GM13976 (cell line): ENCODE results near the gene OVOL1.
A peak's percentile ranks its signal among the peaks of the same experiment; 100 is the strongest.

Experiments used
- DNase-seq: peaks from one replicate; pipeline ENCODE4 v3.0.0; 2012; ENCODE audit warnings: low spot score
- in situ Hi-C: fragments of 300-500 bp; cut with MboI; formaldehyde crosslinking; loops from one replicate; pipeline ENCODE4 v1.12.0; 2022; ENCODE audit warnings: low sequenced_read_pairs, mixed read lengths, inconsistent platforms; ENCODE audit not compliant: unreplicated experiment
- TF ChIP-seq, protein P1 (sequence below): IDR thresholded peaks from 2 replicates; pipeline ENCODE4 v1.5.1; 2012; ENCODE audit warnings: borderline replicate concordance, mild to moderate bottlenecking; ENCODE audit not compliant: insufficient read depth; ENCODE audit errors: extremely low read depth, missing control alignments, control extremely low read depth

Gene OVOL1

GRCh38 chr11:65770951-65771567, 15.8 kb upstream of the OVOL1 start:
- DNase-seq = no peak
- in situ Hi-C loops = loop anchor here (10.0 kb wide), 1 partner anchor 54 kb away; no protein-coding TSS in a partner anchor
- TF ChIP-seq, protein P1, sequence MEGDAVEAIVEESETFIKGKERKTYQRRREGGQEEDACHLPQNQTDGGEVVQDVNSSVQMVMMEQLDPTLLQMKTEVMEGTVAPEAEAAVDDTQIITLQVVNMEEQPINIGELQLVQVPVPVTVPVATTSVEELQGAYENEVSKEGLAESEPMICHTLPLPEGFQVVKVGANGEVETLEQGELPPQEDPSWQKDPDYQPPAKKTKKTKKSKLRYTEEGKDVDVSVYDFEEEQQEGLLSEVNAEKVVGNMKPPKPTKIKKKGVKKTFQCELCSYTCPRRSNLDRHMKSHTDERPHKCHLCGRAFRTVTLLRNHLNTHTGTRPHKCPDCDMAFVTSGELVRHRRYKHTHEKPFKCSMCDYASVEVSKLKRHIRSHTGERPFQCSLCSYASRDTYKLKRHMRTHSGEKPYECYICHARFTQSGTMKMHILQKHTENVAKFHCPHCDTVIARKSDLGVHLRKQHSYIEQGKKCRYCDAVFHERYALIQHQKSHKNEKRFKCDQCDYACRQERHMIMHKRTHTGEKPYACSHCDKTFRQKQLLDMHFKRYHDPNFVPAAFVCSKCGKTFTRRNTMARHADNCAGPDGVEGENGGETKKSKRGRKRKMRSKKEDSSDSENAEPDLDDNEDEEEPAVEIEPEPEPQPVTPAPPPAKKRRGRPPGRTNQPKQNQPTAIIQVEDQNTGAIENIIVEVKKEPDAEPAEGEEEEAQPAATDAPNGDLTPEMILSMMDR = no peak

DNA sequence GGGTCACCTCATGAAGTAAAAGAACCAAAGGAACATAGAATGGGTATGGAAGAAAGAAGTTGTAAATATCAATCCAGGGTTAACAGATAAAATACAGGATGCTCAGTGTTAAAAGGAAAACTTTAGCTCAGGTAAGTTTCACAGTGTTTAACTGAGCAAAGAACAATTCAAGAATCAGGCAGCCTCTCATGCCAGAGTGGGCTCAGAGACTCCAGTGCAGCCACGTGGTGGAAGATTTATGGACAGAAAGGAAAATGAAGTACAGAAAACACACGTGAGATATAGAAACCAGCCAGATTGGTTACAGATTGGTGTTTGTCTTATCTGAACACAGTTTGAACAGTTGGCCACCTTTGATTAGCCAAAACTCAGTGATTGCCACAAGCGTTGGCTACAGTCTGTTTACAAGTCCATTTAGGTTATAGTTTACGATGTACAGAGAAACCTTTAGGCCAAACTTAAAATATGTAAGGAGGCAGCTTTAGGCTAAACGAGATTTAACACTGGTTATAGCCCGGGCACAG, 15.2 kb upstream of the OVOL1 start:
- in situ Hi-C loops = loop anchor here (10.0 kb wide), 1 partner anchor 53 kb away; no protein-coding TSS in a partner anchor
- no peak for DNase-seq
- TF ChIP-seq, protein P1 = no peak

- DNase-seq = peak; percentile 14
- in situ Hi-C loops = loop anchor here (10.0 kb wide), 1 partner anchor 51 kb away; no protein-coding TSS in a partner anchor
- TF ChIP-seq, protein P1 = no peak
These were observed 13.0 kb upstream of the OVOL1 start for GRCh38 chr11:65773784-65774411.

GRCh38 chr11:65774525-65775306, 12.1 kb upstream of the OVOL1 start:
- TF ChIP-seq, protein P1 = no peak
- in situ Hi-C loops = loop anchor here (10.0 kb wide), 1 partner anchor 50 kb away; no protein-coding TSS in a partner anchor

DNA sequence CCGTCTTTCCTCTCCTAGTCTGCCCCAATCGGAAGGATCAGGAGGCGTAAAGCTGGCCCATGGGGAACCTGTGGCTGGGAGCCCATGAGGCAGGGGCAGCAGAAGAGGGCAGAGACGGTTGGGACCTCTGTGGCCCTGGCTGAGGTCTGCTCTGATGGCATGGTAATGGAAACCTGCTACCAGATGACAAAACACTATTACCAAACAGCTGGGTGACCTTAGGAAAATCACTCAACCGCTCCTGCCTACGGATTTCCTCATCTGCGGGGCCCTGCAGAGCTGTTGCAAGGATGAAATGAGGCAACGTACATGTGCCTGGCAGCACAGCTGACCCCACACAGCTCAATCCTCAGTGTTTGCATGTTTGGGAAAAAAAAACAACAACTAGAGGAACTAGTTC, 10.7 kb upstream of the OVOL1 start:
- in situ Hi-C loops = loop anchor here (10.0 kb wide), 1 partner anchor 49 kb away; no protein-coding TSS in a partner anchor
- DNase-seq = peak; percentile 12
- TF ChIP-seq, protein P1 = no peak

More at GRCh38 chr11:65774525-65775306, 12.1 kb upstream of the OVOL1 start:
- no peak for DNase-seq

- in situ Hi-C loops = loop anchor here (10.0 kb wide), 1 partner anchor 48 kb away; no protein-coding TSS in a partner anchor
- DNase-seq = no peak
- TF ChIP-seq, protein P1 = no peak
These were observed 10.1 kb upstream of the OVOL1 start for GRCh38 chr11:65776710-65777141.
